K562 (cell line): ENCODE results near the gene CSF1. TPM values are rescaled to one million over a fixed set of nuclear protein-coding genes. Genes with fewer than 3 reads are reported as not detected.

Source experiments
- ESRRB ChIP-seq: fragments of 250-450 bp; sonication (Bioruptor Pico); IDR thresholded peaks from 2 replicates; pipeline ENCODE4 v1.5.0; 2020; ENCODE audit warnings: mild to moderate bottlenecking, moderate library complexity, borderline replicate concordance
- FOXJ3 ChIP-seq: sonication (generic); formaldehyde crosslinking; IDR thresholded peaks from 2 replicates; pipeline ENCODE4 v1.4.0; 2020; ENCODE audit warnings: mild to moderate bottlenecking, missing genetic modification reagents
- GATAD2B ChIP-seq: fragments of 450-650 bp; IDR thresholded peaks from 2 replicates; pipeline ENCODE4 v1.6.1; 2017; ENCODE audit warnings: mild to moderate bottlenecking, borderline replicate concordance
- HIVEP1 ChIP-seq: fragments of 250-450 bp; sonication (Bioruptor Pico); IDR thresholded peaks from 2 replicates; pipeline ENCODE4 v1.4.0; 2020; ENCODE audit warnings: mild to moderate bottlenecking
- HNRNPH1 ChIP-seq: fragments of 200-400 bp; formaldehyde crosslinking; optimal IDR thresholded peaks from 2 replicates; pipeline ENCODE3; 2017; ENCODE audit warnings: low read depth, mild to moderate bottlenecking, low read length, moderate library complexity
- JUNB ChIP-seq: fragments of 450-650 bp; formaldehyde crosslinking; conservative IDR thresholded peaks from 2 replicates; pipeline ENCODE4 v1.4.0; 2020; ENCODE audit warnings: mild to moderate bottlenecking
- MTF1 ChIP-seq: fragments of 250-450 bp; sonication (Bioruptor Pico); IDR thresholded peaks from 2 replicates; pipeline ENCODE4 v1.9.0; 2021; ENCODE audit warnings: moderate library complexity, mild to moderate bottlenecking, inconsistent platforms, borderline replicate concordance
- MYC ChIP-seq, 2 experiments: fragments of 250-450 bp in 1 of 2; sonication (Bioruptor Pico) in 1 of 2; IDR thresholded peaks; 2 replicates each; pipeline versions ENCODE4 v1.5.1 to v1.6.1; 2012 to 2021; ENCODE audit warnings: low read depth in 2 of 2, borderline replicate concordance in 1 of 2, improper control_type of control experiment in 1 of 2, low read length in 1 of 2, mild to moderate bottlenecking in 1 of 2, moderate library complexity in 1 of 2
- RBM22 ChIP-seq: fragments of 200-400 bp; formaldehyde crosslinking; IDR thresholded peaks from 2 replicates; pipeline ENCODE4 v1.6.1; 2018; ENCODE audit warnings: low read length, low read depth; ENCODE audit not compliant: poor library complexity, severe bottlenecking
- TEAD1 ChIP-seq, 2 experiments: fragments of 450-650 bp in 1 of 2; sonication (generic) in 1 of 2; formaldehyde crosslinking; IDR thresholded peaks; 2 replicates each; pipeline versions ENCODE4 v1.4.0 to v1.8.0; 2020 to 2022; ENCODE audit warnings: mild to moderate bottlenecking in 2 of 2, missing genetic modification reagents in 1 of 2
- polyA plus RNA-seq, 8 experiments: library from polyadenylated mRNA; depleted of rRNA in 4 of 8; stranded (reverse) in 5 of 8; unstranded in 3 of 8; fragments of >200 nt; fragmentation: Nextera tagmentation in 2 of 8; fragmentation: Illumina TruSeq in 1 of 8; extraction: Ambion mirVana in 2 of 8; extraction: Trizol in 1 of 8; gene quantifications; 2 replicates each; pipeline versions ENCODE4 v1.2.1 to v1.2.3, GENCODE V29; 2011 to 2014; ENCODE audit warnings: inconsistent platforms in 1 of 8, missing spikeins in 1 of 8
- total RNA-seq, 7 experiments: library from RNA; depleted of rRNA in 6 of 7; stranded (reverse); fragments of >200 nt in 6 of 7; fragmentation: Illumina TruSeq in 2 of 7; extraction: Trizol in 2 of 7; gene quantifications; 2 replicates each; pipeline versions ENCODE4 v1.2.1 to v1.2.3, GENCODE V29; 2011 to 2021; ENCODE audit warnings: low replicate concordance in 1 of 7
- TF ChIP-seq, protein P1 (sequence below): sonication (generic); formaldehyde crosslinking; IDR thresholded peaks from 2 replicates; pipeline ENCODE4 v1.8.1; 2023; ENCODE audit warnings: mild to moderate bottlenecking, missing genetic modification reagents
- TF ChIP-seq, protein P2 (sequence below): fragments of 450-650 bp; IDR thresholded peaks from 2 replicates; pipeline ENCODE4 v1.6.1; 2016; ENCODE audit warnings: low read depth
- TF ChIP-seq, protein P3 (sequence below): fragments of 250-450 bp; sonication (Bioruptor Pico); IDR thresholded peaks from 2 replicates; pipeline ENCODE4 v1.4.0; 2020; ENCODE audit warnings: mild to moderate bottlenecking, moderate library complexity
- TF ChIP-seq, protein P4 (sequence below): fragments of 450-650 bp; formaldehyde crosslinking; IDR thresholded peaks from 2 replicates; pipeline ENCODE4 v1.4.0; 2022; ENCODE audit warnings: missing genetic modification characterization

The CSF1 gene
- total and polyA plus RNA-seq, 9 of the 15 experiments (the other 6 are each of a cell fraction or from before 2014, with no cell fraction given): 0.18 to 11.8 (median 2.8) TPM

DNA sequence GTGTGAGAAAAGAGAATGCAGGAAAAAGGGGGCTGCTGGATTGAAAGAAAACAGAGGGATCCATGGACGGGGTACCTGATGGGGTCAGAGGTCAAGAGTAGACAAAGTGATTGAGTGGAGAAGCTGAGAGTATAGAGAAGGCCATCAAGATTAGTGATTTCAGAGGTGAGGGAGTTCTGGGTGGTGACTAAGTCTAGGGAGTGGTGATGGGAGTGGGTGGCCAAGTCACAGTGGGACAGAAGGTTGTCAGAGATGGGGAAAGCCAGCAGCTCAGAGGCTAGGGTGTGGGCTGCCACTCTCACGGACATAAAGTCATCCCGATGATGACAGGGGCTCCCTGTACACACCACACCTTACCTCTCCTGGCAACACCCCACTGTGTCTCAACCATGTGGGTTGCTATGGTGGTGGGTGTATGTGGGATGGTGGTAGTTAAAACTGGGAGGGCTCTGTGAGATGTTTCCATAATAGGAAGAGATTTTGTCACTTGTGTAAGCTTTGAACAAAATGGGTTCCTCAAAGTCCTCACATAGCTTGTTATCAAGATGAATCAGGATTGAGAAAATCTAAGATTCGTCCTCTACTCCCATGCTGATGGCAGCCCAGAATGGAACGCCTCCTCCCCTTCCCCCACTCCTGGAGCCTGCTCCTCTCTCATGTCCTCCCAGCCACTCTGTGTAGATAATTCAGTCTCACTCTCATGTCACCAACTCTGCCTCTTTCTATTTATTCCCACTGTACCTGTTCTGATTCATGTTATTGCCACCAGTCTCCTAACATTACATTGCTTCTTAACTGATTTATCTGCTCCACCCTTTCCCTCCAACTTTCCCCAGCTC is 20.3 kb upstream of the CSF1 start (continued):
- TF ChIP-seq HIVEP1 (CRISPR knock-in tag) (no peak), ESRRB (CRISPR knock-in tag) (no peak), TEAD1 (CRISPR knock-in tag; IDR thresholded peaks at IDR 0.05) (no peak), MTF1 (CRISPR knock-in tag) (no peak), RBM22 (no peak), GATAD2B (no peak), JUNB (CRISPR knock-in tag) (no peak), HNRNPH1 (no peak), FOXJ3 (CRISPR knock-in tag) (no peak), MYC (IDR thresholded peaks at IDR 0.05; ENCODE audit: low read depth, low read length) (no peak), MYC (CRISPR knock-in tag; IDR thresholded peaks at IDR 0.05; ENCODE audit: borderline replicate concordance, low read depth) (no peak)
- TF ChIP-seq, protein P1, sequence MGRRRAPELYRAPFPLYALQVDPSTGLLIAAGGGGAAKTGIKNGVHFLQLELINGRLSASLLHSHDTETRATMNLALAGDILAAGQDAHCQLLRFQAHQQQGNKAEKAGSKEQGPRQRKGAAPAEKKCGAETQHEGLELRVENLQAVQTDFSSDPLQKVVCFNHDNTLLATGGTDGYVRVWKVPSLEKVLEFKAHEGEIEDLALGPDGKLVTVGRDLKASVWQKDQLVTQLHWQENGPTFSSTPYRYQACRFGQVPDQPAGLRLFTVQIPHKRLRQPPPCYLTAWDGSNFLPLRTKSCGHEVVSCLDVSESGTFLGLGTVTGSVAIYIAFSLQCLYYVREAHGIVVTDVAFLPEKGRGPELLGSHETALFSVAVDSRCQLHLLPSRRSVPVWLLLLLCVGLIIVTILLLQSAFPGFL (CRISPR knock-in tag): no peak
- TF ChIP-seq, protein P2, sequence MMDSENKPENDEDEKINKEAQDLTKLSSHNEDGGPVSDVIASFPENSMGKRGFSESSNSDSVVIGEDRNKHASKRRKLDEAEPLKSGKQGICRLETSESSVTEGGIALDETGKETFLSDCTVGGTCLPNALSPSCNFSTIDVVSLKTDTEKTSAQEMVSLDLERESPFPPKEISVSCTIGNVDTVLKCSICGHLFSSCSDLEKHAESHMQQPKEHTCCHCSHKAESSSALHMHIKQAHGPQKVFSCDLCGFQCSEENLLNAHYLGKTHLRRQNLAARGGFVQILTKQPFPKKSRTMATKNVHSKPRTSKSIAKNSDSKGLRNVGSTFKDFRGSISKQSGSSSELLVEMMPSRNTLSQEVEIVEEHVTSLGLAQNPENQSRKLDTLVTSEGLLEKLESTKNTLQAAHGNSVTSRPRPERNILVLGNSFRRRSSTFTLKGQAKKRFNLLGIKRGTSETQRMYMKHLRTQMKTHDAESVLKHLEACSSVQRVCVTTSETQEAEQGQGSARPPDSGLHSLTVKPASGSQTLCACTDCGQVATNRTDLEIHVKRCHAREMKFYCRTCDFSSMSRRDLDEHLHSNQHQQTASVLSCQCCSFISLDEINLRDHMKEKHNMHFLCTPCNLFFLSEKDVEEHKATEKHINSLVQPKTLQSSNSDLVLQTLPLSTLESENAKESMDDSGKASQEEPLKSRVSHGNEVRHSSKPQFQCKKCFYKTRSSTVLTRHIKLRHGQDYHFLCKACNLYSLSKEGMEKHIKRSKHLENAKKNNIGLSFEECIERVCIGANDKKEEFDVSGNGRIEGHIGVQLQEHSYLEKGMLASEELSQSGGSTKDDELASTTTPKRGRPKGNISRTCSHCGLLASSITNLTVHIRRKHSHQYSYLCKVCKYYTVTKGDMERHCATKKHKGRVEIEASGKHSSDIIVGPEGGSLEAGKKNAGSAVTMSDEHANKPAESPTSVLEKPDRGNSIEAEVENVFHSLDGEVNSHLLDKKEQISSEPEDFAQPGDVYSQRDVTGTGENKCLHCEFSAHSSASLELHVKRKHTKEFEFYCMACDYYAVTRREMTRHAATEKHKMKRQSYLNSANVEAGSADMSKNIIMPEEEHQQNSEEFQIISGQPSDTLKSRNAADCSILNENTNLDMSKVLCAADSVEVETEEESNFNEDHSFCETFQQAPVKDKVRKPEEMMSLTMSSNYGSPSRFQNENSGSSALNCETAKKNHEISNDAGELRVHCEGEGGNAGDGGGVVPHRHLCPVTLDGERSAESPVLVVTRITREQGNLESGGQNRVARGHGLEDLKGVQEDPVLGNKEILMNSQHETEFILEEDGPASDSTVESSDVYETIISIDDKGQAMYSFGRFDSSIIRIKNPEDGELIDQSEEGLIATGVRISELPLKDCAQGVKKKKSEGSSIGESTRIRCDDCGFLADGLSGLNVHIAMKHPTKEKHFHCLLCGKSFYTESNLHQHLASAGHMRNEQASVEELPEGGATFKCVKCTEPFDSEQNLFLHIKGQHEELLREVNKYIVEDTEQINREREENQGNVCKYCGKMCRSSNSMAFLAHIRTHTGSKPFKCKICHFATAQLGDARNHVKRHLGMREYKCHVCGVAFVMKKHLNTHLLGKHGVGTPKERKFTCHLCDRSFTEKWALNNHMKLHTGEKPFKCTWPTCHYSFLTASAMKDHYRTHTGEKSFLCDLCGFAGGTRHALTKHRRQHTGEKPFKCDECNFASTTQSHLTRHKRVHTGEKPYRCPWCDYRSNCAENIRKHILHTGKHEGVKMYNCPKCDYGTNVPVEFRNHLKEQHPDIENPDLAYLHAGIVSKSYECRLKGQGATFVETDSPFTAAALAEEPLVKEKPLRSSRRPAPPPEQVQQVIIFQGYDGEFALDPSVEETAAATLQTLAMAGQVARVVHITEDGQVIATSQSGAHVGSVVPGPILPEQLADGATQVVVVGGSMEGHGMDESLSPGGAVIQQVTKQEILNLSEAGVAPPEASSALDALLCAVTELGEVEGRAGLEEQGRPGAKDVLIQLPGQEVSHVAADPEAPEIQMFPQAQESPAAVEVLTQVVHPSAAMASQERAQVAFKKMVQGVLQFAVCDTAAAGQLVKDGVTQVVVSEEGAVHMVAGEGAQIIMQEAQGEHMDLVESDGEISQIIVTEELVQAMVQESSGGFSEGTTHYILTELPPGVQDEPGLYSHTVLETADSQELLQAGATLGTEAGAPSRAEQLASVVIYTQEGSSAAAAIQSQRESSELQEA: no peak
- TF ChIP-seq, protein P3, sequence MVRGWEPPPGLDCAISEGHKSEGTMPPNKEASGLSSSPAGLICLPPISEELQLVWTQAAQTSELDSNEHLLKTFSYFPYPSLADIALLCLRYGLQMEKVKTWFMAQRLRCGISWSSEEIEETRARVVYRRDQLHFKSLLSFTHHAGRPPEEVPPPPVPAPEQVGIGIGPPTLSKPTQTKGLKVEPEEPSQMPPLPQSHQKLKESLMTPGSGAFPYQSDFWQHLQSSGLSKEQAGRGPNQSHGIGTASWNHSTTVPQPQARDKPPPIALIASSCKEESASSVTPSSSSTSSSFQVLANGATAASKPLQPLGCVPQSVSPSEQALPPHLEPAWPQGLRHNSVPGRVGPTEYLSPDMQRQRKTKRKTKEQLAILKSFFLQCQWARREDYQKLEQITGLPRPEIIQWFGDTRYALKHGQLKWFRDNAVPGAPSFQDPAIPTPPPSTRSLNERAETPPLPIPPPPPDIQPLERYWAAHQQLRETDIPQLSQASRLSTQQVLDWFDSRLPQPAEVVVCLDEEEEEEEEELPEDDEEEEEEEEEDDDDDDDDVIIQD: no peak
- TF ChIP-seq, protein P4, sequence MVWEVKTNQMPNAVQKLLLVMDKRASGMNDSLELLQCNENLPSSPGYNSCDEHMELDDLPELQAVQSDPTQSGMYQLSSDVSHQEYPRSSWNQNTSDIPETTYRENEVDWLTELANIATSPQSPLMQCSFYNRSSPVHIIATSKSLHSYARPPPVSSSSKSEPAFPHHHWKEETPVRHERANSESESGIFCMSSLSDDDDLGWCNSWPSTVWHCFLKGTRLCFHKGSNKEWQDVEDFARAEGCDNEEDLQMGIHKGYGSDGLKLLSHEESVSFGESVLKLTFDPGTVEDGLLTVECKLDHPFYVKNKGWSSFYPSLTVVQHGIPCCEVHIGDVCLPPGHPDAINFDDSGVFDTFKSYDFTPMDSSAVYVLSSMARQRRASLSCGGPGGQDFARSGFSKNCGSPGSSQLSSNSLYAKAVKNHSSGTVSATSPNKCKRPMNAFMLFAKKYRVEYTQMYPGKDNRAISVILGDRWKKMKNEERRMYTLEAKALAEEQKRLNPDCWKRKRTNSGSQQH (CRISPR knock-in tag): no peak
